GM18511 (cell line): Measurements from ENCODE around the gene MAMDC4.
A peak's percentile ranks its signal among the peaks of the same experiment; 100 is the strongest.
"Not testable (repeated sequence)": the region's sequence is repeated elsewhere in the genome, so short reads cannot be mapped to it uniquely, and the experiment has no call there.

Experiments used
- ATAC-seq: cut with Tn5 transposase; IDR thresholded peaks from one replicate; pipeline ENCODE4 v1.9.1; 2021; ENCODE audit warnings: mild to moderate bottlenecking, moderate library complexity; ENCODE audit not compliant: unreplicated experiment

MAMDC4 gene

GRCh38 chr9:136860529-136860928, 8.4 kb downstream of the MAMDC4 start:
- ATAC-seq: no peak

- no peak for ATAC-seq
Measured at GRCh38 chr9:136860933-136861873, 9.1 kb downstream of the MAMDC4 start.

GRCh38 chr9:136861874-136862457, 9.8 kb downstream of the MAMDC4 start:
- ATAC-seq: no peak

DNA sequence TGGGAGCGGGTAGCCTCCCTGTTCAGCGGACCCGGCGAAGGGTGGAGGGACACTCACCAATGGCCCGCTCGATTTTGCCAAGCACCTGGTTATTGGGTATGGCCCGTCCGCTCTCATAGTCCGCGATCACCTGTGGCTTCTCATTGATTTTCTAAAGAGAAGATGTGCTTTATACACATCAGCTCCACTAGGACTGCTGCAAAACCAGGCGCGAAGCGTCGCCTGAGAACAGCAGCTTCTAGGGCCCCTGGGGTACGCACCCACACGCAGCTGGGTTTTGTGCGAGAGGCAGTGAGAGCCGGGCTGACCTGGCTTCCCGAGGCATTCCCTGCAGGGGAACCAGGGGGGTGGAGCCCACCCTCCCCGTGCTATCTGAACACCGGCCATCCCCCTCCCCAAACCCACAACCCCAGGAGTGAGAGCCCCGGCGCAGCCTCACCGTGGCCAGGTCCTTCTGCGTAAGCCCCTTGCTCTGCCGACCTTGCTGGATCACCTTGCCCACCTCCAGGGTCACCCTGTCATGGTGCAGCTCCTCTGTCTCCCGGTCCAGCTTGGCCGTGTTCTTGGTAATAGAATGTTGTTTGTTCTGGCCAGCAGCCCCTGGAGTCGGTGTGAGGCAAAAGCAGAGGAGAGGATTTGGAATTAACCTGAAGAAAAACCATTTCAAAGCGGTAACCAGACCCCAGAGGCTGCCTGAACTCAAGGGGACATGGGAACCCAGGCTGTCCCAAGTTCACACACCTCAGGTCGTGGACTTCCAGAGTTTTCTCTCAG, 10.9 kb downstream of the MAMDC4 start:
- ATAC-seq: no peak

GRCh38 chr9:136863623-136864273, 11.6 kb downstream of the MAMDC4 start:
- no peak for ATAC-seq

- ATAC-seq: no peak
Measured at GRCh38 chr9:136865041-136865767, 13.1 kb downstream of the MAMDC4 start.

GRCh38 chr9:136865768-136866103, 13.6 kb downstream of the MAMDC4 start:
- peak; percentile 4 for ATAC-seq

GRCh38 chr9:136866898-136867421, 14.8 kb downstream of the MAMDC4 start:
- not testable (repeated sequence) for ATAC-seq

DNA sequence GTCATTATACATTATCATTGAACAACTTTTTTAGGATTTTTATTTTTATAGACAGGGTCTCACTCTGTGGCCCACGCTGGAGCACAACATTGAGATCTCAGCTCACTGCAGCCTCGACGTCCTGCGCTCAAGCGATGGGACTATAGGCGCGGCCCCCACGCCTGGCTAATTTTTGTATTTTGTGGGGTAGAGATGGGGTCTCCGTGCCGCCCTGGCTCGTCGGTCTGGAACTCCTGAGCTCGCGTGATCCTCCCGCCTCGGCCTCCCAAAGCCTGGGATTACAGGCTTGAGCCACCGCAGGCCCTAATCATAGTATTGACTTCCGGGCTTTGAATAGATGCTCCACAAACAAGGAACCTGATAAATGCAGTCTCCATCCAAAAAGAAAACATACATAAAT, 15.3 kb downstream of the MAMDC4 start:
- ATAC-seq: no peak

DNA sequence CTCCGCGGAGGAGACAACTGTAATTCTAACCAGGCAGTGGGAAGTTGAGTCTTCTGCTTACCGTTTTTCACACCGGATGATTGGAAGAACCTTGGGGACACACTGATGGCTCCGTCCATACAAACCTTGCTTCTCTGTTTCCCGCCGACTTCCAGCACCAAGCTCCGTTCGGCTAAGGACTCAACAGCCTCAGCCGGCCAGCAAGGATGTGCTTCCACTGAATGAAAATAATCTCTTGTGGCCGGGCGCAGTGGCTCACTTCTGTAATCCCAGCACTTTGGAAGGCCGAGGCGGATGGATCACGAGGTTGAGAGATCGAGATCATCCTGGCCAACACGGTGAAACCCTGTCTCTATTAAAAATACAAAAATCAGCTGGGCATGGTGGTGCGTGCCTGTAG, 15.8 kb downstream of the MAMDC4 start:
- no peak for ATAC-seq

- ATAC-seq: no peak
Measured at GRCh38 chr9:136868644-136869043, 16.5 kb downstream of the MAMDC4 start.

GRCh38 chr9:136869611-136870010, 17.5 kb downstream of the MAMDC4 start:
- not testable (repeated sequence) for ATAC-seq

DNA sequence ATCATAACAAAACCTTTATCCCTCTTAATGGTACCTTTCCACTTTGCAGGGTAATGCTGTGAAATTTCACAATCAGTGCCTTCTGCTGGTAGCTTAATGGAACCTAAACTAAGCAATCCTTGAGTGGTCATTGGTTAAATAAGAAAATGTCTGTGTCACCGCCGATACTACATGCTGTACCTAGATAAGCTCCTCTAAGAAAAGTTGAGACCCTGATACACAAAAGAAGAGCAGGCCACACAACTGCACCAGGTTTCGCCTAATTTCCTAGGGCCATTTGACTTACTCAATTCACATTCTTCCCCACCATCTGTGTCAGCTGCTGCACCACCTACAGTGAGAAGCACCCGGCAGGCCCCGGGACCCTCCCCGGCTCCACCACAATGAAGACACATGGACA, 23.0 kb downstream of the MAMDC4 start:
- no peak for ATAC-seq

DNA sequence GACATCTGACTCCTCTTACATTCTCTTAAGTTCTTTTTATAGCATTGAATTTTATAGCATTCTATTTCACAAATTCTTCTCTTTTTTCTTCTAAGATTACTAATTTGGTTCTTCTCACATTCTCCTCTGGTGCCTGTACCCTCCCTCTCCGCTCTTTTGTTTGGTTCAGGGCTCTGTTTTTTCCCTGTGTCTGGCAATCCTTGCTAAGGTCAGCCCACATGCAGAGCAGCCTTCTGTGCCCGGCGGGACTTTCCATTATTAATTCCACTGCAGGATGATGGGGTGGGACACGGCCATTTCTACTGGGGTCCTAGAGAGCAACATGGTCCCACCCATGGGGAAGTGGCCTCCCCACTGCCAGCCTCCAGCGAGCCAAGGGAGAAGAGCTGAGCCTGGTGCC, 24.3 kb downstream of the MAMDC4 start:
- ATAC-seq: no peak

- ATAC-seq: no peak
Measured at GRCh38 chr9:136880651-136881050, 28.5 kb downstream of the MAMDC4 start.

DNA sequence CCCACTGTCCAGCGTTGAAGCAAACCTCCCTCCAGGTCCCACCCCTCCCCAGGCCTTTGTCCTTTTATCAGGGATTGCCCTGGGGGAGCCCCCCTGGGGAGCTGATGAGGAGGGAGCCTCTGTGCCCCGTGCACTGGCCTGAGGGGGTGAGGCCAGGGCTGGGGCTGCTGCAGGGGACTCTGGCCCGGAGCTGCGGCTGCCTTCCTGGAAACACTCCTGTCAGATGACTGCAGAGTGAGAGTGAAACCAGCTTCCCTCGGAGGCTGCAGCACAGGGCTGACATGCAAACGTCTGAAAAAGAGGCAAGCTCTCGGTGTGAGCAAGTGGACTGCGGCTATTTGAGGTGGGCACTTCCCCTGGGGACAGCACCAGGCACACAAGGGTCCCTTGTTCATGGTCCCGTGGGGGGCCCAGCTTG, 29.6 kb downstream of the MAMDC4 start:
- peak; percentile 46 for ATAC-seq

- ATAC-seq: peak; percentile 37
Measured at GRCh38 chr9:136882109-136882946, 30.2 kb downstream of the MAMDC4 start.

DNA sequence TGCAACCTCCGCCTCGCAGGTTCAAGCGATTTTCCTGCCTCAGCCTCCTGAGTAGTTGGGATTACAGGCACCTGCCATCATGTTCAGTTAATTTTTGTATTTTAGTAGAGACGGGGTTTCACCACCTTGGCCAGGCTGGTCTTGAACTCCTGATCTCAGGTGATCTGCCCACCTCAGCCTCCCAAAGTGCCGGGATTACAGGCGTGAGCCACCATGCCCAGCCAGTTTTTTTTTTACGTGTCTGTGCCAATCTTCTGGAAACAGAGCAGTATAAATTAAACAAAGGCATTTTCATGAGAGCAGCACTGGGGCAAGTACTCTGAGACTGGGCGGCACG, 30.8 kb downstream of the MAMDC4 start:
- ATAC-seq: not testable (repeated sequence)

GRCh38 chr9:136883670-136884069, 31.5 kb downstream of the MAMDC4 start:
- not testable (repeated sequence) for ATAC-seq
